PC-3 (cell line): ENCODE data around the gene ALDH2.

Source experiments
- EZH2 ChIP-seq: fragments of 300-600 bp; sonication (generic); IDR thresholded peaks from one replicate; pipeline ENCODE4 v1.6.1; 2017; ENCODE audit warnings: antibody characterized with exemption, mild to moderate bottlenecking, low read length; ENCODE audit not compliant: unreplicated experiment
- EZH2phosphoT487 ChIP-seq: fragments of 300-600 bp; sonication (generic); IDR thresholded peaks from 2 replicates; pipeline ENCODE4 v1.6.1; 2018; ENCODE audit warnings: mild to moderate bottlenecking, antibody characterized with exemption, low read length, borderline replicate concordance
- TF ChIP-seq, protein P1 (sequence below): fragments of 300-600 bp; sonication (generic); conservative IDR thresholded peaks from 2 replicates; pipeline ENCODE4 v1.5.1; 2017; ENCODE audit warnings: antibody characterized with exemption, low read depth, mild to moderate bottlenecking, low read length

DNA sequence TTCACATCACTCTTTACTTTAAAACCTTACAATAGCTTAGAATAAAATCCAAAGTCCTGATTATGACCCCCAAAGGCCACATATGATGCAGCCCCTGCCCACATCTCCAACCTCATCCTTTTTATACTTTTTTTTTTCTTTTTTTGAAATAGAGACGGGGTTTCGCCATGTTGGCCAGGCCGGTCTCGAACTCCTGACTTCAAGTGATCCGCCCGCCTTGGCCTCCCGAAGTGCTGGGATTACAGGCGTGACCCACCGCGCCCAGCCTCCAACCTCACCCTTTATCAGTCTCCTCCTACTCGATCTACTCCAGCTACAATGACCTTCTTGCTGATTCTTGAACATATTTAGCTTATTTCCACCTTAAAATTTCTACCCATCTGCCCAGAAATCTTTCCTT, 74.1 kb downstream of the ALDH2 start:
- TF ChIP-seq, protein P1, sequence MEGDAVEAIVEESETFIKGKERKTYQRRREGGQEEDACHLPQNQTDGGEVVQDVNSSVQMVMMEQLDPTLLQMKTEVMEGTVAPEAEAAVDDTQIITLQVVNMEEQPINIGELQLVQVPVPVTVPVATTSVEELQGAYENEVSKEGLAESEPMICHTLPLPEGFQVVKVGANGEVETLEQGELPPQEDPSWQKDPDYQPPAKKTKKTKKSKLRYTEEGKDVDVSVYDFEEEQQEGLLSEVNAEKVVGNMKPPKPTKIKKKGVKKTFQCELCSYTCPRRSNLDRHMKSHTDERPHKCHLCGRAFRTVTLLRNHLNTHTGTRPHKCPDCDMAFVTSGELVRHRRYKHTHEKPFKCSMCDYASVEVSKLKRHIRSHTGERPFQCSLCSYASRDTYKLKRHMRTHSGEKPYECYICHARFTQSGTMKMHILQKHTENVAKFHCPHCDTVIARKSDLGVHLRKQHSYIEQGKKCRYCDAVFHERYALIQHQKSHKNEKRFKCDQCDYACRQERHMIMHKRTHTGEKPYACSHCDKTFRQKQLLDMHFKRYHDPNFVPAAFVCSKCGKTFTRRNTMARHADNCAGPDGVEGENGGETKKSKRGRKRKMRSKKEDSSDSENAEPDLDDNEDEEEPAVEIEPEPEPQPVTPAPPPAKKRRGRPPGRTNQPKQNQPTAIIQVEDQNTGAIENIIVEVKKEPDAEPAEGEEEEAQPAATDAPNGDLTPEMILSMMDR: no peak
- TF ChIP-seq EZH2phosphoT487 (no peak), EZH2 (no peak)
